ENCODE results near the gene TMEM238.

TMEM238 gene

GRCh38 chr19:55372316-55373081 lies 11.6 kb downstream of the TMEM238 start:
- Histone ChIP-seq H3K9me3 (ENCODE audit: low read length) (no peaks in the 10 kb centered on the region), H3K27ac (ENCODE audit: low read depth, low read length) (no peak overlapping the region), H3K36me3 (ENCODE audit: insufficient read depth, low read length) (no peaks in the 10 kb centered on the region), H3K27me3 (ENCODE audit: control insufficient read depth in 1 of 2, insufficient read depth in 2 of 2, low read length in 2 of 2) (peaks cover 38 to 91% of the 10 kb centered on the region in 2 donors), H3K4me3 (ENCODE audit: low read depth in 1 of 2, low read length in 2 of 2) (no peak overlapping the region), H3K9ac (ENCODE audit: low read length) (no peak overlapping the region), H3K4me1 (ENCODE audit: insufficient read depth, low read length) (no peaks in the 10 kb centered on the region)

- Histone ChIP-seq H3K9me3 (ENCODE audit: low read length) (no peaks in the 10 kb centered on the region), H3K27ac (ENCODE audit: low read depth, low read length) (no peak within 1 kb of the TSS), H3K36me3 (ENCODE audit: insufficient read depth, low read length) (no peaks in the 10 kb centered on the region), H3K4me3 (ENCODE audit: low read depth in 1 of 2, low read length in 2 of 2) (no peak within 1 kb of the TSS), H3K4me1 (ENCODE audit: insufficient read depth, low read length) (no peaks in the 10 kb centered on the region), H3K9ac (ENCODE audit: low read length) (no peak within 1 kb of the TSS), H3K27me3 (ENCODE audit: control insufficient read depth in 1 of 2, insufficient read depth in 2 of 2, low read length in 2 of 2) (peaks cover 26 to 74% of the 10 kb centered on the region in 2 donors)
Measured at GRCh38 chr19:55370305-55370988, 13.6 kb downstream of the TMEM238 start, which contains the start of gene IL11. Gene IL11 (minus strand): TSS chr19:55370463. CDS start chr19:55370310, 153 bp downstream.

DNA sequence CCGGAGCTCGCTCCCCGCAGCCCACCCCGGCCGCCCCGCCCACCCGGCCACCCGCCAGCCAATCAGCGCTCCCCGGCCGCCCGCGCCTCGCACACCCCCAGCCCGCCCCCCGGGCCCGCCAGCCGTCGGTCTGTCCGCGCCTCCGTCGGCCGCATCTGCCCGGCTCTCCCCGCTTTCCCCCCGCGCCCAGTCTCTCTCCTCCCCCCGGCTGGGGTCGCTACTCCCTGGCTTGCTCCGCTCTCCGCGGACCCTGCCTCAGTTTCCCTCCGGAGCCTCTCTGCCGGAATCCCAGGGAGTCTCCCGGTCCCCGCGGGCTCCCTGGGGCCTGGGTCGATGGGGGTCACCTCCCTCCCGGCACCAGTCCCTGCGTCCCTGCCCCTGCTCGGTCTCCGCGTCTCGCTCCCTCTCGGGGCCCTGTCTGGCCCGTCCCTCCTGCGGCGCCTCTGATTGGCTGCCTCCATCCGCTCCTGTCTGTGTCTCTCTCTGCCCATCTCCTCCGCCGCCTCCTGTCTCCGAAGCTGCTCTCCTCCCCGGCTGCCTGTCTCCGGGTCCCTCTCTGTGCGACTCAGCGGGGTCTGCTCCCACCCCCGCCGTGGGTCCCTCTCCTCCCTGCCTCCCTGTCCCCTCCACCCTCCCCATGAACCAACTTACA lies 14.3 kb downstream of the TMEM238 start:
- H3K9ac ChIP-seq (ENCODE audit: low read length) = no peak overlapping the region
- H3K4me1 ChIP-seq (ENCODE audit: insufficient read depth, low read length) = no peaks in the 10 kb centered on the region
- no peak overlapping the region for H3K4me3 ChIP-seq (ENCODE audit: low read depth in 1 of 2, low read length in 2 of 2)
- no peaks in the 10 kb centered on the region for H3K36me3 ChIP-seq (ENCODE audit: insufficient read depth, low read length)
- peaks cover 22 to 67% of the 10 kb centered on the region in 2 donors for H3K27me3 ChIP-seq (ENCODE audit: control insufficient read depth in 1 of 2, insufficient read depth in 2 of 2, low read length in 2 of 2)
- H3K27ac ChIP-seq (ENCODE audit: low read depth, low read length) = no peak overlapping the region
- no peaks in the 10 kb centered on the region for H3K9me3 ChIP-seq (ENCODE audit: low read length)

- Histone ChIP-seq H3K27ac (ENCODE audit: low read depth, low read length) (no peak overlapping the region), H3K4me3 (ENCODE audit: low read depth in 1 of 2, low read length in 2 of 2) (no peak overlapping the region), H3K4me1 (ENCODE audit: insufficient read depth, low read length) (no peaks in the 10 kb centered on the region), H3K9ac (ENCODE audit: low read length) (no peak overlapping the region), H3K27me3 (ENCODE audit: control insufficient read depth in 1 of 2, insufficient read depth in 2 of 2, low read length in 2 of 2) (peaks cover 20 to 59% of the 10 kb centered on the region in 2 donors), H3K9me3 (ENCODE audit: low read length) (no peaks in the 10 kb centered on the region), H3K36me3 (ENCODE audit: insufficient read depth, low read length) (no peaks in the 10 kb centered on the region)
Measured at GRCh38 chr19:55368701-55369563, 15.2 kb downstream of the TMEM238 start.

DNA sequence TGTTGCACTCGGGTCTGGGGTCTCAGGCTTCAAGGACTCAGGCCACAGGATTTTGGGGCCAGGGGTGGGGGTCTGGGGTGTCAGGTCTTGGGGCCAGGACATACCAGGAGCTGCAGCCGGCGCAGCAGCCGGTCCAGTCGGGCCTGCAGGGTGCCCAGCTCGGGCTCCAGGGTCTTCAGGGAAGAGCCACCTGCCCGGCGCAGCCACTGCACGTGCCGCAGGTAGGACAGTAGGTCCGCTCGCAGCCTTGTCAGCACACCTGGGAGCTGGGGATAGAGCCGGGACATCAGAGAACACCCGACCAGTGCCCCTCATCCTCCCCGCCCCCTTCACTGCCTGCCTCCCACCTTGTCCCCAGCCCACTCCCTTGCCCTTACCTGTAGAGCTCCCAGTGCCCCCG lies 16.0 kb downstream of the TMEM238 start:
- no peak overlapping the region for H3K9ac ChIP-seq (ENCODE audit: low read length)
- no peaks in the 10 kb centered on the region for H3K36me3 ChIP-seq (ENCODE audit: insufficient read depth, low read length)
- peaks cover 16 to 51% of the 10 kb centered on the region in 2 donors for H3K27me3 ChIP-seq (ENCODE audit: control insufficient read depth in 1 of 2, insufficient read depth in 2 of 2, low read length in 2 of 2)

GRCh38 chr19:55366790-55367189 lies 17.3 kb downstream of the TMEM238 start:
- Histone ChIP-seq H3K4me1 (ENCODE audit: insufficient read depth, low read length) (no peaks in the 10 kb centered on the region), H3K27ac (ENCODE audit: low read depth, low read length) (no peak overlapping the region), H3K9me3 (ENCODE audit: low read length) (no peaks in the 10 kb centered on the region), H3K9ac (ENCODE audit: low read length) (no peak overlapping the region), H3K36me3 (ENCODE audit: insufficient read depth, low read length) (no peaks in the 10 kb centered on the region), H3K4me3 (ENCODE audit: low read depth in 1 of 2, low read length in 2 of 2) (no peak overlapping the region), H3K27me3 (ENCODE audit: control insufficient read depth in 1 of 2, insufficient read depth in 2 of 2, low read length in 2 of 2) (peaks cover 8 to 46% of the 10 kb centered on the region in 2 donors)

More for the DNA sequence above, 16.0 kb downstream of the TMEM238 start:
- H3K4me3 ChIP-seq (ENCODE audit: low read depth in 1 of 2, low read length in 2 of 2) = no peak overlapping the region
- no peaks in the 10 kb centered on the region for H3K4me1 ChIP-seq (ENCODE audit: insufficient read depth, low read length)
- no peaks in the 10 kb centered on the region for H3K9me3 ChIP-seq (ENCODE audit: low read length)
- no peak overlapping the region for H3K27ac ChIP-seq (ENCODE audit: low read depth, low read length)

- Histone ChIP-seq H3K27ac (ENCODE audit: low read depth, low read length) (no peak overlapping the region), H3K9me3 (ENCODE audit: low read length) (no peaks in the 10 kb centered on the region), H3K4me1 (ENCODE audit: insufficient read depth, low read length) (no peaks in the 10 kb centered on the region), H3K9ac (ENCODE audit: low read length) (no peak overlapping the region), H3K36me3 (ENCODE audit: insufficient read depth, low read length) (no peaks in the 10 kb centered on the region), H3K4me3 (ENCODE audit: low read depth in 1 of 2, low read length in 2 of 2) (no peak overlapping the region), H3K27me3 (ENCODE audit: control insufficient read depth in 1 of 2, insufficient read depth in 2 of 2, low read length in 2 of 2) (peaks cover 4 to 45% of the 10 kb centered on the region in 2 donors)
Measured at GRCh38 chr19:55365964-55366363, 18.1 kb downstream of the TMEM238 start.

- Histone ChIP-seq H3K9ac (ENCODE audit: low read length) (no peak overlapping the region), H3K9me3 (ENCODE audit: low read length) (no peaks in the 10 kb centered on the region), H3K36me3 (ENCODE audit: insufficient read depth, low read length) (no peaks in the 10 kb centered on the region), H3K27ac (ENCODE audit: low read depth, low read length) (no peak overlapping the region), H3K27me3 (ENCODE audit: control insufficient read depth in 1 of 2, insufficient read depth in 2 of 2, low read length in 2 of 2) (peaks cover 0 to 38% of the 10 kb centered on the region in 2 donors), H3K4me1 (ENCODE audit: insufficient read depth, low read length) (no peaks in the 10 kb centered on the region), H3K4me3 (ENCODE audit: low read depth in 1 of 2, low read length in 2 of 2) (no peak overlapping the region)
Measured at GRCh38 chr19:55365245-55365644, 18.8 kb downstream of the TMEM238 start.

DNA sequence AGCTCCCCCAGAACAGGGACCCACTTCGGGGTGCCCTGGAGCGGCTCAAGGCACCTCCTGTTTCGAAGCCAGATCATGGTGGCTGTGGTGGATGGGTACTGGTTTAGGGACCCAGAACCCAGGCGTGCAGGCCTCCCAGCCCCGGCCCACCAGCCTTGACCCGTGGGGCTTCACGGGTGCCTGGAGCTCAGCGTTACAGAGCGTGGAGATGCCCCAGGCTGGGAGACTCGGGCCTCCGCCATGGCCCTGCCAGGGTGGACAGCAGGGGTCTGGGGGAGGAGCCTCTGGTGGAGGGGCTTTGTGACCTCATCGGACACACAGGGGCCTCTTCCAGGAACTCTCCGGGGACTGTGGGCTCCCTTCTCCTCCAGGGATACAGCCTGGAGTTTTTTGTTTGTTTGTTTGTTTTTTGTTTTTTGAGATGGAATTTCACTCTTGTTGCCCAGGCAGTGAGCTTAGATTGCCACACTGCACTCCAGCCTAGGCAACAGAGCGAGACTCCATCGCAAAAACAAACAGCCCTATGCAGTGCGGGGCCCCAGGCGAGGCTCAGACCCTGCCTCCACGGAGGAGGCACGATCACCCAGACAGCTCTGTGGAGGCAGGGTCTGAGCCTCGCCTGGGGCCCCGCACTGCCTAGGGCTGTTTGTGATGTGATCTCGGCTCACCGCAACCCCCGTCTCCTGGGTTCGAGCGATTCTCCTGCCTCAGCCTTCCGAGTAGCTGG lies 20.9 kb downstream of the TMEM238 start, which contains the start of gene GARIN5B:
Gene GARIN5B (minus strand): TSS at position 271 of the 727 bp plus-strand sequence. CDS start 194 bp downstream, at position 77.
- no peak within 1 kb of the TSS for H3K4me3 ChIP-seq (ENCODE audit: low read depth in 1 of 2, low read length in 2 of 2)
- no peak within 1 kb of the TSS for H3K9ac ChIP-seq (ENCODE audit: low read length)
- H3K4me1 ChIP-seq (ENCODE audit: insufficient read depth, low read length) = no peaks in the 10 kb centered on the region
- no peak within 1 kb of the TSS for H3K27ac ChIP-seq (ENCODE audit: low read depth, low read length)
- peaks cover 0 to 18% of the 10 kb centered on the region in 2 donors for H3K27me3 ChIP-seq (ENCODE audit: control insufficient read depth in 1 of 2, insufficient read depth in 2 of 2, low read length in 2 of 2)
- H3K9me3 ChIP-seq (ENCODE audit: low read length) = no peaks in the 10 kb centered on the region
- H3K36me3 ChIP-seq (ENCODE audit: insufficient read depth, low read length) = no peaks in the 10 kb centered on the region

DNA sequence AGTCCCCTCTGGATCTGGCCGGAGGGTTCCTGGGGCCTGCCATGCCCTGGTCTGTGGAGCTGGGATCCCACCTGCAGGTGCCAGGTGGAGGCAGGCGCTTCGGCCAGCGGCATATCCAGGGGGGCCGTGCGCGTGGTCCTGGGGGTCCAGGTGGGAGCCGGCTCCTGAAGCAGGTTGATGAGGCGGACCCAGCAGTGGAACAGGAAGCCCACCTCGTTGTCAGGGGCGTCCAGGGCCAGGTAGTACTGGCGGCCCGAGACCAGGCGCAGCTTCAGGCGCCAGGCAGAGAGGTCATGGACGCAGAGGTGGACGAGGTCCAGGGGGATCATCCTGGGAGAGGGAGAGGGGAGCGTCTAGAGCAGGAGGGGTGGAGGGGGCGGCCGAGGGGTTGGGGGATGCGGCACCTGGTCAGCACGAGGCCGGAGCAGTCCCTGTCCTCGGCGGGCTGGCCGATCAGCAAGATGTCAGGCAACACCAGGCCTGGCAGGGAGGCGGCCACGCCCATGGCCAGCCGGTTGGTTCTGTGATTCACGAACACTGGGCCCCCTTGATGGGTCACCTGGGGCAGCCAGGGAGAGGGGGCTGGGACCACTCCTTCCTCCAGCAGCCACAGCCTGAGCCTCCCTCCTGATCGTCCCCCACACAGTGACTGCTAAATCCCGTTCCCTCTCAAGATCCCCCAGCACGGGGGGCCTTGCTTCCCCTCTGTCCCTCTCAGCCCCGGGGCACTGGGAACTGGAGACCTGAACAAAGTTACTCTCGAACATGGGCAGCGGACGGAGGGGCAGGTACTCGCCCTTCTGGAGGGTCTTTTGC lies 21.7 kb downstream of the TMEM238 start:
- Histone ChIP-seq H3K27me3 (ENCODE audit: control insufficient read depth in 1 of 2, insufficient read depth in 2 of 2, low read length in 2 of 2) (peaks cover 0 to 11% of the 10 kb centered on the region in 2 donors), H3K4me1 (ENCODE audit: insufficient read depth, low read length) (no peaks in the 10 kb centered on the region), H3K4me3 (ENCODE audit: low read depth in 1 of 2, low read length in 2 of 2) (no peak overlapping the region), H3K9me3 (ENCODE audit: low read length) (no peaks in the 10 kb centered on the region), H3K27ac (ENCODE audit: low read depth, low read length) (no peak overlapping the region), H3K9ac (ENCODE audit: low read length) (no peak overlapping the region), H3K36me3 (ENCODE audit: insufficient read depth, low read length) (no peaks in the 10 kb centered on the region)

Measured in muscle layer of colon (tissue), 2 donors.